GM10847 (cell line): ENCODE results near the gene PDE4D.

ENCODE experiments used
- POLR2A ChIP-seq: IDR thresholded peaks from 2 replicates; pipeline ENCODE4 v1.6.1; 2011; ENCODE audit not compliant: insufficient read length; ENCODE audit errors: extremely low read depth

The PDE4D gene

DNA sequence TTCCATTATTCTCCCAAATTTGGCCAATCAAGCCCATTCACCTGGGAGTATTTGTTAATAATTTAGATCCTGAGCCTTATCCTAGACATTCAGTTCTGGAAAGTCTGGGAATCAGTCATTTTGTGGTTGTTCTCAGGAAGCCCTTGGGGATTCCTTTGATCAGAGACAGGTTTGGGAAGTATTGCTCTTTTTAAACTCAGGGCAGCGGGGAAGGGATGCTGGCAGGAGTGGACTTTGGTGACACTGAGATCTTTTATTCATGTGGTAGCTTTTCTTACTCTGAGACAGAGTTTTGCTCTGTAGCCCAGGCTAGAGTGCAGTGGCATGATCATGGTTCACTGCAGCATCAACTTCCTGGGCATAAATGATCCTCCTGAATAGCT, 723.8 kb downstream of the PDE4D start:
- TF ChIP-seq POLR2A, result no peak

DNA sequence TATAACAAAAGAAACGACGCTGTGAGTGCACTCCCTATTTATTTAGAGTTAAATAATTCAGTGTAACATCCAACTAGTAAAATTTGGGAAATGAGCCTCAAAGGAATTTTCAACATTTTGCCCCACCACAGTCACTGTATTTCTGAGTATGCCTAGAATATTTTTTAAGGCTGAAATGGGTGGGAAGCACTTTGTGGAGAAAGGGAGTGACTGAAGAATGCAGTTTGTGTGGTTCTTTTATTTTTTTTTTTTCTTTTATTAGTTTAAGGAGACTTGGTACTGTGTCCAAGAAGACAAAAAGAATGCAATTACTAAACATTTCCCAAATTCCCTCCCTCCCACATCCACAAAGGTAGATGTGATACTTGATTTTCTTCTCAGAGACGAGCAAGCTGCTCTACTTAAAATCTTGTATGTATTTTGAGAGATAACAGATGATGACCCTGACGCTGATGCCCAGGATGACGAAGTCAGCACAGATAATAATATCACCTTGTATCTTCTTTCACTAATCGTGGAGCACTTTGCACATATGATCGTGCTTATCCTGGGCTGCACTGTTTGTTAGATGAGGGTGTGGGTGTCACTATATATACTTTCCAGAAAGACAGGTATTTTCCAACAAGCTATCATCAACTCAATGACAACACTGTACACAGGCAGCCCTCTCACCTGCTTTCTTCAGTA, 724.3 kb downstream of the PDE4D start:
- no peak for TF ChIP-seq POLR2A

- no peak for TF ChIP-seq POLR2A
Observed at GRCh38 chr5:59168067-59168466, 725.5 kb downstream of the PDE4D start.

DNA sequence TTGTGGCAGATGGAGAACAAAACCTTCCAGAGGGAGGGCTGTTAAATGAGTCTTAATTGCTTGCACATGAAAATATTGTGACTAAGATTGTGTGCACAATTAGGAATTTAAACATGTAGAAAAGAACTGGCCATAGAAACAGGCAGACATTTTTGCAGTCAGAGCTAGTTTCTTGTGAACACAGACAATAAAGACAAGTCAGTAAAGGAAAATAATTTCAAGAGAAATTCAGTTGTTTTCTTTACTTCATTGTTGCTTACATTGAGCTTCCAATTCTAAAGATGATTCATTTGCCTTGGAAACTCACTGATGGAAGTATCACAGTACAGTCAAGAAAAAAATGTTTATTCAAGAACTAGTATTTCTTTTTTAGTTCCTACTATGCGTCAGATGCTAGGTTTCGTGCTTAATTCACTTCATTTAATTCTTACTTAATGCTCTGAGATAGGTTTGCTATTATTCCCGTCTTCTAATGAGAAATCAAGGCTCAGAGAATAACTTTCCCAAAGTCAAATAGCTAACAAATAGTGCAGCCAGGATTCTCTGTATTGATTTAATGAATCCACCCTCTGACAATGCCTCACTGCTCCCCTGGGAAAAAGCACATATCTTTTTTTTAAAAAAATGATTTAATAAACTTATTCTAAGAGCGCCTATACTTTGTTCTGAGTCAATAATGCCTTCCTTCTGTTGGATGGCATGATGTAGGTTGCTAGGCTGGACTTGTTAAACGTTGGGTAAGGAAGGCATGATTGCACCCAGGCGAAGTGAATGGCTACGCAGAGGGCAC, 729.3 kb downstream of the PDE4D start:
- no peak for TF ChIP-seq POLR2A

- TF ChIP-seq POLR2A, result no peak
Observed at GRCh38 chr5:59161221-59162105, 732.1 kb downstream of the PDE4D start.

- no peak for TF ChIP-seq POLR2A
Observed at GRCh38 chr5:59158637-59159391, 734.7 kb downstream of the PDE4D start.

DNA sequence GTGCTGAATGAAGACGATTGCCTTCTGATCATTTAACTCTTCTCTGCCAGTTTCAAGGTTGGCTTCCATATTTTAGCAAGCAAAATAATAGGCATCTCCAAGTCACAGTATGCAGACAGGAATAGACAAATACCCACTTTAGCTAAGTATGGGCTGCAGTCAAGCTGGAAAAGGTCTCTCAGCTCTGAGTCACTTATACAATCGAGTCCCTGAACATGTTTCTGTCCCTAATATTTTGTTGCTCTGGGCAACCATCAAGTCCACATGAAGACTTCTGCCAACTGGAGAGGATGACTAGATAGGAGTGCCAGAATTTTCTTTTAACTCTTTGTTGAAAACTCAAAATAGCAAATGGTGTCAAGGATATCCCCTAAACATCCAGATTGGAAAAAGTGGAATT, 735.4 kb downstream of the PDE4D start:
- TF ChIP-seq POLR2A, result no peak

DNA sequence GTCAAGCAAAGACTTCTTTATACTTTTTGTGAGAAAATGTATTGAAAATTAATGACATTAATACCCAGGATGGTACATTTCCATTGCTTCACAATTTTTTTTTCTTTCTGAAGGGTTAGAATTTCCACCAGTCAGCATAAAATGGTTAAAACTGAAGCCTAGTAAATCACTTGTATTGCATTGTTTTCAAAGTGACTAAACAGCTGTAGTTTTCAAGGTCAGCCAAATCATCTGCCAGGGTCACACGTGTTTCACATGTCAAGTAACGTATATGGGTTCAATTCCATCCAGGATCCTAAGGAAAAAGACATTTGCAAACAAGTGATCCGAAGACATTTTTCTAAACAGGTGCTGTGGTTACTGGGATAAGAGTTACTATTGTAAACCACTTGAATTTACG, 736.5 kb downstream of the PDE4D start:
- TF ChIP-seq POLR2A, result no peak

DNA sequence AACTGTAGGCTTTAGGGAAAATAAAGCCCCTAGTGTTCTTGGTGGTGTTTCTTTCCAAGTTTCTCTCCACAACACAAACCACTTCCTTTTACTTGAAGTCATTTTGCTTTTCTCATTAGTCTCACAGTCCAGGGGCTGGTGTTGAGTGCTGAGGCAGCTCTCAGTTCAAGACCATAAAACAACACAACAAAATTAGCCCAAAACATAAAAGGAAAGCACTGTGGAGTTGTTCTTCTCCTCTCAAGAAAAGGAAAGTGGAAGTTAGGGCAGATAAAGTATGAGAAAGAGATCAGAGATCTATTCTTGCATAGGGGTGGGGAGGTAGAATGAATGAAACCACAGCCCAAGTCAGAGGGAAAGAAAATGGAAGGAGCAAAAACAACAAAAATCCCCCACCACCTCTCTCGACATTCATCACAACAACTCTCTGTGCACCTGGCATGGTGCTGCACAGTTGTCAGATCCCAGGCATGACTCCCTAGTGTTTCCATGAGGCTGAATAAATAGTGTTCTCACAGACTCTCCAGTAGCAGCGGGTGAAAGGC, 740.8 kb downstream of the PDE4D start:
- TF ChIP-seq POLR2A, result no peak

GRCh38 chr5:59151162-59151889, 742.2 kb downstream of the PDE4D start:
- no peak for TF ChIP-seq POLR2A

DNA sequence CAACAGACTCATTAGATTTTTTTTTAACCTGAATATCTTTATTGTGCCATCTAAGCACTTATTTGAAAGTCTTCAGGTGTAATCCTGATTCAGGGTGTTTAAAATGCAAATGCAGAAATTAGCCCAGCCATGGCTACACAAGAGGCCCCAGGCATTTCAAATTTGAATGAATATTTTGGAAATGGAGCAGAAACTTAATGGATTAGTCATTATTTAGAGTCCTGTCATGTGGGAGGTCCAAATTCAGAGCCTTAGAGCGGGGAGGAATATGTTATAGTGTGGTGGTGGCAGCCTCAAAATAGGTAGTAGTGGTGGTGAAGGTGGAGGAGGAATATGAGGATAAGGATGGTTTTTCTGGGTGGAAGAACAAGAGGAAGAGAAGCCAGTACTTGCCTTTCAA, 743.7 kb downstream of the PDE4D start:
- no peak for TF ChIP-seq POLR2A

DNA sequence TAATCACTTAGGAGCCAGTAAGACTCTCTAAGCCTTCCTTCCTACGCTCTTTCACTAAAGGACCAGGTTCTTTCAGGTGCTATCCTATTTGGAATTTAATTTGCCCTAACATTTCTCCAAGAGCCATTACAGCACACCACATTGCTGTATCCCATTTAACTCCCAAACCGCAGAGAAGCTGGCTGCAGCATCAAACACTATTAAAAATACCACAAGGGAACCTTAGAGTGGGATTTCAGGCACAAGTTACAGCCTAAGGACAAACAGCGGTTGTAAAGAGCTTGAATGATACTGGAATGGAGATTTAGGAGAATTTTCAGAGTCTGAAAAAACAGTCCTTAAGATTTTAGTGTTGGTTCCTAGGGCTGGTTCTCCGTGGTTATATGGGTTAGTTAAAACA, 744.3 kb downstream of the PDE4D start:
- TF ChIP-seq POLR2A, result no peak

- TF ChIP-seq POLR2A, result no peak
Observed at GRCh38 chr5:59146729-59147128, 746.8 kb downstream of the PDE4D start.

DNA sequence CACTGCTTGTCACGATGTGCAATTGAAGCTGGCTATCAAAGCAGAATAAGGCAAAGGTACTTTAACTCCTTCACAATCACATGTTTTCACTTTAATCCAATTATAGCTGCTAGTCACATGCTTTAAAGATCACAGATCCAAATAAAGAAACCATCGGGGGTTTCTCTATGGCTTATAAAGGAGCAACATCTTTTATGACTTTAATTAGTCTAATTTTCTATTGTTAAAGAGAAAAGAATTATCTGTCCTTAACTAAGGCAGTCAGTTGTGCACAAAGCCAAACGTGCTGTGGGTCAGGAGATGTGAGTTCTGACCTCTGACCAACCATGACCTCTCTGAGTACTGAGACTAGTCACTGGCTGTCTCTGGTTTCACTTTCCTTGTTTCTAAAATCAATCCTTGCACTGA, 749.6 kb downstream of the PDE4D start:
- TF ChIP-seq POLR2A, result no peak

DNA sequence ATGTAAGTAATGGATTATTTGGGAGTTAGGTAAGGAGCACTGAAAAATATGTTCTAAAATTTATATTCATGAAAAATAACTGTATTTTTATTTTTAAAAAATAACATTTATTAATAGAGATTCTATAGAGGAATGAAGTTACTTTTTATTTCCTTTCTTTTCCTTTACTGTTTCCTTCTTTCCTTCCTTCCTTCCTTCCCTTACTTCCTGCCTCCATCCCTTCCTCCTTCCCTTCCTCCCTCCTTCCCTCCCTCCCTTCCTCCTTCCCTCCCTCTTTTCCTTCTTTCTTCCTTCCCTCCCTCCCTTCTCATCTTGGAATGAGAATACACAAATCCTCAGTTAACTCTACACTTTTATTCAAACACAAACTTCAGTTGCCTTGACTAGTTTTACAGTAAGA, 750.6 kb downstream of the PDE4D start:
- TF ChIP-seq POLR2A, result no peak

- no peak for TF ChIP-seq POLR2A
Observed at GRCh38 chr5:59142138-59142537, 751.4 kb downstream of the PDE4D start.
